ENCODE measurements around the gene UCN. TPM values are rescaled to one million over a fixed set of nuclear protein-coding genes. Genes with fewer than 3 reads are reported as not detected.
A peak's percentile ranks its signal among the peaks of the same experiment; 100 is the strongest.
"Not testable (repeated sequence)": the region's sequence is repeated elsewhere in the genome, so short reads cannot be mapped to it uniquely, and the experiment has no call there.

UCN gene
- total and polyA plus RNA-seq, 10 donors: 1.9 to 4.4 (median 2.5) TPM

- Histone ChIP-seq H3K4me3 (peak overlapping the region in 7 of 8 donors; percentile 13 to 59 (median 25)), H3K9me3 (no peaks in the 10 kb centered on the region), H3K36me3 (peaks cover 0 to 6% (median 0%) of the 10 kb centered on the region in 6 donors), H3K27me3 (replicated peaks in 1 of 7) (peaks cover 3 to 39% (median 32%) of the 10 kb centered on the region in 7 donors), H3K4me1 (peaks cover 2 to 39% (median 25%) of the 10 kb centered on the region in 6 donors), H3K27ac (peak overlapping the region in 5 of 8 donors; percentile 36 to 67 (median 51))
- TF ChIP-seq CTCF (IDR thresholded peaks at IDR 0.05 in 8 of 11, conservative IDR thresholded peaks at IDR 0.05 in 3 of 11) (peak; percentile 80 to 91 (median 86)), POLR2AphosphoS5 (IDR thresholded peaks at IDR 0.05) (no peak), POLR2A (IDR thresholded peaks at IDR 0.05) (no peak)
- WGBS, 5 donors: 21 to 33% (median 22%) methylated on average over 25 of the region's 25 CpGs
- intact Hi-C loops (cut with DNase I; ENCODE audit: low total_unique reads): no loop called here
- DNase-seq: peak; percentile 47
Observed at GRCh38 chr2:27303093-27304025, 4.9 kb downstream of the UCN start.

- intact Hi-C loops (cut with DNase I; ENCODE audit: low total_unique reads); H3K9me3 ChIP-seq; H3K4me3 ChIP-seq; H3K36me3 ChIP-seq; H3K27ac ChIP-seq: not testable (repeated sequence)
- peak; percentile 16 for DNase-seq
- Histone ChIP-seq H3K4me1 (peaks cover 0 to 14% (median 5%) of the 10 kb centered on the region in 6 donors), H3K27me3 (replicated peaks in 1 of 7) (peaks cover 0 to 12% (median 7%) of the 10 kb centered on the region in 7 donors)
- 84 to 95% (median 90%) methylated on average over 4 of the region's 4 CpGs for WGBS, 5 donors
Observed at GRCh38 chr2:27300606-27301005, 7.6 kb downstream of the UCN start.

GRCh38 chr2:27298391-27299080 is 9.7 kb downstream of the UCN start:
- WGBS, 5 donors: 81 to 89% (median 86%) methylated on average over 17 to 18 of the region's 18 CpGs
- no peaks in the 10 kb centered on the region for H3K27me3 ChIP-seq (replicated peaks in 1 of 7)
- intact Hi-C loops (cut with DNase I; ENCODE audit: low total_unique reads): no loop called here
- peak; percentile 62 for DNase-seq
- H3K4me3 ChIP-seq: no peak overlapping the region
- TF ChIP-seq CTCF (IDR thresholded peaks at IDR 0.05 in 8 of 11, conservative IDR thresholded peaks at IDR 0.05 in 3 of 11) (no peak), POLR2A (IDR thresholded peaks at IDR 0.05) (no peak), POLR2AphosphoS5 (IDR thresholded peaks at IDR 0.05) (no peak)
- H3K4me1 ChIP-seq: peaks cover 0 to 11% (median 5%) of the 10 kb centered on the region in 6 donors
- no peaks in the 10 kb centered on the region for H3K9me3 ChIP-seq
- H3K27ac ChIP-seq: no peak overlapping the region
- no peaks in the 10 kb centered on the region for H3K36me3 ChIP-seq

- Histone ChIP-seq H3K27me3 (replicated peaks in 1 of 7) (peaks cover 0 to 1% (median 0%) of the 10 kb centered on the region in 7 donors), H3K4me3 (no peak overlapping the region), H3K9me3 (no peaks in the 10 kb centered on the region), H3K36me3 (no peaks in the 10 kb centered on the region), H3K4me1 (no peaks in the 10 kb centered on the region), H3K27ac (no peak overlapping the region)
- no peak for DNase-seq
- TF ChIP-seq CTCF (IDR thresholded peaks at IDR 0.05 in 8 of 11, conservative IDR thresholded peaks at IDR 0.05 in 3 of 11): no peak
- TF ChIP-seq POLR2A (IDR thresholded peaks at IDR 0.05): no peak
- no peak for TF ChIP-seq POLR2AphosphoS5 (IDR thresholded peaks at IDR 0.05)
- intact Hi-C loops (cut with DNase I; ENCODE audit: low total_unique reads): no loop called here
- WGBS, 5 donors: 81 to 93% (median 88%) methylated on average over 3 of the region's 3 CpGs
Observed at GRCh38 chr2:27297195-27297594, 11.1 kb downstream of the UCN start.

Data from spleen (tissue), 11 donors.